GM10266 (cell line): Measurements from ENCODE around the gene GNAO1.

Experiments used
- DNase-seq: peaks from one replicate; pipeline ENCODE4 v3.0.0; 2012; ENCODE audit errors: extremely low spot score
- CTCF ChIP-seq: IDR thresholded peaks from 2 replicates; pipeline ENCODE4 v1.5.1; 2012; ENCODE audit warnings: mild to moderate bottlenecking, low read depth; ENCODE audit not compliant: control insufficient read depth, insufficient read depth; ENCODE audit errors: missing control alignments

Gene GNAO1

GRCh38 chr16:56269811-56270684 lies 78.8 kb downstream of the GNAO1 start:
- DNase-seq, result no peak
- TF ChIP-seq CTCF, result no peak

- DNase-seq, result no peak
- no peak for TF ChIP-seq CTCF
These were observed 79.5 kb downstream of the GNAO1 start for GRCh38 chr16:56270828-56271227.

GRCh38 chr16:56272583-56272894 lies 81.2 kb downstream of the GNAO1 start:
- TF ChIP-seq CTCF, result no peak
- DNase-seq, result no peak

GRCh38 chr16:56273615-56274014 lies 82.3 kb downstream of the GNAO1 start:
- no peak for DNase-seq
- TF ChIP-seq CTCF, result no peak

GRCh38 chr16:56274369-56274768 lies 83.1 kb downstream of the GNAO1 start:
- TF ChIP-seq CTCF, result no peak
- no peak for DNase-seq

- no peak for DNase-seq
- no peak for TF ChIP-seq CTCF
These were observed 83.8 kb downstream of the GNAO1 start for GRCh38 chr16:56275076-56275475.

- no peak for DNase-seq
- no peak for TF ChIP-seq CTCF
These were observed 84.5 kb downstream of the GNAO1 start for GRCh38 chr16:56275801-56276200.
